GM21825 (cell line): ENCODE data around the gene ARPP21.
A peak's percentile ranks its signal among the peaks of the same experiment; 100 is the strongest.
"Not testable (repeated sequence)": the region's sequence is repeated elsewhere in the genome, so short reads cannot be mapped to it uniquely, and the experiment has no call there.

Experiments used
- ATAC-seq: cut with Tn5 transposase; IDR thresholded peaks from one replicate; pipeline ENCODE4 v1.9.1; 2021; ENCODE audit warnings: mild to moderate bottlenecking, moderate library complexity; ENCODE audit not compliant: unreplicated experiment

The ARPP21 gene

DNA sequence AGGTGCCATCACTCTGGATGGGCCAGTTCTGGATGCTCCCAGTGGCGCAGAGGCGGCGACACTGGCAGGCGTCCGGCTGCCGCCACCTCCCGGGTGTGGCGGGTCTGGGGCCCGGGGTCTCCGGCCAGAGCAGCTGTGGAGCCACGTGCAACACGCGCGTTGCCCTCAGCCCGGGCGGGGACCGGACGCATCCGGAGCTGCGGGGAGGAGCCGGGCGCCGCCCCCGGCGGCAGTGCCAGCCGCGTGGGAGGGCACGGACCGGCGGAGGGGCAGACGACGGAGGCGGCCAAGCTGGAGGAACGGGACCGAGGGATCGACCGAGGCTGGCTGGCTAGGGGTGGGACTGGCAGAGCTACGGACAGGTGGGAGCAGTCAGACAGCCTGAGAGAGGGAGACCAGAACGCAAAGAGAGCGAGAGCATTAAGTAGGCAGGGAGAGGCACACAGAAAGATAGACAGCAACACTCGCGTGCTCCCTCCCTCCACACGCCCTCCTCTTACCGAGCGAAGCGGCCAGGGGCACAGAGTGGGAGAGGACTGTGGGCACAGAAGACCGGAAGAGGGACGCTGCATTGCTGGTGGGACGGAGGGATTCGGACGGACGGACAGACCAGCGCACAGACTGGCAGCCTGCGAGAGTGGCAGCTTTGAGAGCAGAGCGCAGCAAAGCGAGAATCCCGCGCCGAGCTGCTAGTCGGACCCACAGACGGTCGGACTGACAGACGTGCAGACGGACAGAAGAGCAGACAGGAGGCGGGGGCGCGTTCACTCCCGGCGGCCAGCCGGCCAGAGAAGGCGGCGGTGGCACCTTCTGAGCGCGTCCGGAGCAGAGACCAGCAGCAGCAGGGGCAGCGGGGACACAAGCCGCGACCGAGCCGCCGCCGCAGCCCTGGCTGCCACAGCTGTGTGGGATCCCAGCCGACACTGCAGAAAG lies at the start of gene ARPP21:
Gene ARPP21, plus strand, starts transcription at position 272 of the 933 bp plus-strand sequence. CDS start 42,227 bp downstream, outside the sequence.
- no peak for ATAC-seq

- ATAC-seq = peak; percentile 55
Measured at GRCh38 chr3:35592589-35593295, 46.6 kb upstream of the ARPP21 start.

- ATAC-seq = no peak
Measured at GRCh38 chr3:35594739-35595138, 44.6 kb upstream of the ARPP21 start.

DNA sequence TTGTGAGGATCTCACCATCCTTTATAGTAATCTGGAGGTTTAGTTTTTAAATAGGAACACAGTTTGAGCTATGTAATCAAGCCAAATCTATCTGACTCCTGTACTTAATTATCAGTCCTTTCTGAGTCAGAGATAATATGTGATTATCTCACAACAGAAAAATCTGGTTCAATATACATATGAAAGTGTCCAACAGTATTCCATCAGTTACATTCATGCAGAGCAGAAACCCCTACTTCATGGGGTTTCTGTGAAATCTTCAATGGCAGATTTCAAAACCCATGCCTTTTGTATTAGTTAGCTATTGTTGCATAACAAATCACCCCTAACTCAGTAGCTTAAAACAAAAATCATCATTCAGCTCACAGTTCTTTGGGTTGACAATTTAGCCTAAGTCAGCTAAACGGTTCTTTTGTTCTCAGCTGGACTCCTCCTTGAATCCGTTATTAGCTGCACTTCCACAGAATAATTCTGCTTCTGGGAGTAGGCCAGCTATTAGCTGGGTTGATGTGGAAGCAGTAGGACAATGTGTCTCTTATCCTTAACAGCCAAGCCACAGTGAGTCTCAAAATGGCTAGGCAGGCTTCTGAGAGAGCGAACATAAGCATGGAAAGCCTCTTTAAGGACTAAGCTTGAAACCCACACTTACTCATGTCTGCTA lies 42.9 kb upstream of the ARPP21 start:
- ATAC-seq = no peak

DNA sequence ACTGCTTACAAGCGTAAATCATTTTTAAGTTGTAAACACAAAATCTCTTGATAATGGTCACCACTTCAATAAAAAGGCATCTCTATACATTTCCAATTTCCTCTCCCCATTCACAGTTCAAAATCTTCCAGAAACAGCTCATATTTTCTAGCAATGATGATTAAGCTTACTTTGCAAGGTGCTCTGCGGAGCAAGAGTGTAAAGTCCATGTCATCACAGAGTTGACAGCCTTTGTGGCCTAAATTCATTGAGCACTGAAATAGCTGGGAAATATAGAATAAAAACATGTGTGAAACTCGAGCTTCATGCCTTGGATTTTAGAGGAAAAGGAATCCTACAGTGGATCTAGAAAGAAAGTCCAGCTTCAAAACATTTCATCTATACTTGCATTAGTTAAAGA lies 41.8 kb upstream of the ARPP21 start:
- ATAC-seq = no peak

DNA sequence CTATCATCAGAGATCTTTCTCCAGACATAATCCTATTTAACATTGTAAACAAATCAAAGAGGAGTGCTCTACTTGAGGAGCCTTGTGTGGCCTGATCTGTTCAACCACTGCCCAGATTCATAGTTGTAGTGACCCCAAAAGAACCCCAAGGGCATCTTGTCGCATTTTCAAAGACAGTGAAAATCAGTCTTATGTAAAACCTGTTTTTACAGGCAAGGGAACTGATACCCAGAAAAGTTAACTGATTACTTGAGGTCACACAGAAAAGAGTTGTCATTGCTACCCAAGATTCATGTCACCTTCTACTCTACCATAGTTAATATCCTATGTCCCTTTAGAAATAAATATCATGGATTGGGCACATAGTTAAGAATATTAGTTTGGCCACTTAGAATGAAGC lies 40.5 kb upstream of the ARPP21 start:
- no peak for ATAC-seq

GRCh38 chr3:35601959-35602358 lies 37.4 kb upstream of the ARPP21 start:
- no peak for ATAC-seq

GRCh38 chr3:35602395-35602936 lies 36.9 kb upstream of the ARPP21 start:
- no peak for ATAC-seq

- ATAC-seq = no peak
Measured at GRCh38 chr3:35616346-35616745, 23.0 kb upstream of the ARPP21 start.

DNA sequence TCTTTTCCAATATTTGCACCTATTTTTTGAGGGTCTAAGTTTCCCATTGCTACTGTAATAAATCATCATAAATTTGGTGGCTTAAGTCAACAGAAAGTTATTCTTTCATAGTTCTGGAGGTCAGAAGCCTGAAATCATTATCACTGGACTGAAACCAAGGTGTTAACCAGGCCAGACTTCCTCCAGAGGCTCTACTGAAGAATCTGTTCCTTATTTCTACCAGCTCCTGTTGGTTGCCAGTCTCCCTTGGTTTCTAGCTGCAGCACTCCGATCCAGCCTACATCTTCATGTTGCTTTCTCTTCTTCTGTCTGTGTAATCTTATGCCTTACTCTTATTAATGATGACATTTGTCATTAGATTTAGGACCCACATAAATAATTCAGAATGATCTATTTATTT lies 22.0 kb upstream of the ARPP21 start:
- no peak for ATAC-seq

GRCh38 chr3:35620238-35620637 lies 19.1 kb upstream of the ARPP21 start:
- ATAC-seq = not testable (repeated sequence)

GRCh38 chr3:35624698-35625097 lies 14.6 kb upstream of the ARPP21 start:
- no peak for ATAC-seq

- no peak for ATAC-seq
Measured at GRCh38 chr3:35633332-35634124, 5.8 kb upstream of the ARPP21 start.

GRCh38 chr3:35635407-35635806 lies 3.9 kb upstream of the ARPP21 start:
- no peak for ATAC-seq

DNA sequence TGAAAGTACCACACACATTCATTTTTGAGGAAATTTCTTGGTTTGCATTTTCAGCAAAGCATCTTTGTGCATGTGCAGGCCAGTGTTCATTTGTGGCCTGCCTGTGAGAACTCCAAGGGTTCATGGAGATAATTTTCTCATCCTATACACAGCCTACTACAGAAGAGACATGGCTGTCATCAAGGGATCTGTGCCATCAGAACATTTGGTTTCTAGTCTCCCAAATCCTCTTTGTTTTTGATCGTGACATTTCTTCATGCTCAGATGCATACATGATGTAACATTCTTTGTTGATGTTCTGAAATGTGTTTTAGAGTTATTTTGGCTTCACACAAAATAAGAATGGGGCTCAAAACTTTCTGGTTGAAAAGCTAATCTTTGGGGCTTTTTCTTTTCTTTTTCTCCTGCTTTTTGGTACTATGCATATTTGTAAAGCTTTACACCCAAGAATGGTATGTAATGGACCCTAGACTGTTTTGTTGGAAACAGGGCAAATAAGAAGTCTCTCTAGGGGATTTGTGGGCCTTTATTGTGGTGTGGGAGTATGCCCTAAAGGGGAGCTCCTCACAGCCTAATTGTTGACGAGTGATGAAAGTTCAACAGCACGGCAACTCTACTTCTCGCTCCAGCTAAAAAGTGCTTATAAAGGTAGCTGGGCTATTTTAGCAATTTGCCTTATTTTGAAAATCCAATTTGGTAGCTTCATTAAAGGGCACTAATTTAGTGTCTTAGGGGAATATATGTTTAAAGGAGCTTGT lies 3.2 kb upstream of the ARPP21 start:
- no peak for ATAC-seq

GRCh38 chr3:35638251-35638979 lies 910 bp upstream of the ARPP21 start:
- no peak for ATAC-seq

- no peak for ATAC-seq
Measured at GRCh38 chr3:35638980-35639253, 408 bp upstream of the ARPP21 start.

DNA sequence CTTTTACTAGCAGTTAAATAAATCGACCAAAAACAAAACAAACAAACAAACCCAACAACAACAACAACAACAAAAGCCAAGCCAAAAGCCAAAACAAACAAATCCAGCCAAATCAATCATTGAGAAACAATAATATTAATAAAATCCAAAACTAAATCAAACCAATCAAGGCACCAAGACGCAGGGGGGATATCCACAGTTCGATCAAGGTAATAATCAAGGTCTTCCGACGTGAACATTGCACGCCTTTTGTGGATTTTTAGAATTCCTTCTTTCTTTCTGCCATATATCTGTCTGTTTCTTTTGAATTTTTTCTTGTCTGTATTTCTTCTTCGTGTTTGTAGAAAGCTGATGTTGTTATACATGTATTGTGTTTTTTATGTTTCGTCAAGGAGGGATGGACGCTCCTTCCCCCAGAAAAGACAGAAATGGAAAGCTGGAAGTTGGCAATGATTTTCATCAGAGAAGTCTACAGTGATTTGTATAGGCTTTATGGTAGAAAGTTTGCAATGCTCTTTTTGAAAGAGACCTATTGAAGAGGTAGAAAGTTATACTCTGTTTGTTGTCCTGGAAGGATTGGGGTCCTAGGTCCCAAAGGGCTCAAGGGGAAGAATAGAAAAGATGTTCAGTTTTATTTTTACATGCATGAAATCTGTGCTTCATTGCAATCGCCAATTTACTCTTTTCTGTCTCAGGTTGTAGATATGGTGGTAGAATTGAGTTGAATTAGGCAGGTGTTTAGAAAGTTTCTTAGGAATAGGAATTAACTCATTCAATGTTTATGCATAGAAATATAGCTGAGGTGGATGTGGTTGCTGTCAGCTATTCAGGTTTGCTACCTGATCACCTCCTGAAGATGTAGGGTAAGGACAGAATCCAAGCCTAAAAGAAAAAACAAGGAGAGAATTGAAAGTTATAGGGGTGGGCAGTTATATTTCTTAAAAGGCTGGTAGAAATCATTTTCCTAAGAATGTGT lies 1.2 kb downstream of the ARPP21 start:
- no peak for ATAC-seq
